Prostate gland (tissue), 2 donors: ENCODE results near the gene FAAP20.

Source experiments
- POLR2AphosphoS5 ChIP-seq: sonication (generic); formaldehyde crosslinking; IDR thresholded peaks from one replicate; pipeline ENCODE4 v1.6.1; 2017; ENCODE audit warnings: antibody characterized with exemption
- TF ChIP-seq, protein P1 (sequence below), 4 experiments: fragments of 200-600 bp in 2 of 4; fragments of 450-650 bp in 2 of 4; sonication (generic) in 2 of 4; IDR thresholded peaks; 1 replicate in 3 of 4; 2 replicates in 1 of 4; pipeline ENCODE4 v1.5.1; 2016 to 2019; ENCODE audit warnings: antibody characterized with exemption in 4 of 4, mild to moderate bottlenecking in 2 of 4, moderate library complexity in 2 of 4

DNA sequence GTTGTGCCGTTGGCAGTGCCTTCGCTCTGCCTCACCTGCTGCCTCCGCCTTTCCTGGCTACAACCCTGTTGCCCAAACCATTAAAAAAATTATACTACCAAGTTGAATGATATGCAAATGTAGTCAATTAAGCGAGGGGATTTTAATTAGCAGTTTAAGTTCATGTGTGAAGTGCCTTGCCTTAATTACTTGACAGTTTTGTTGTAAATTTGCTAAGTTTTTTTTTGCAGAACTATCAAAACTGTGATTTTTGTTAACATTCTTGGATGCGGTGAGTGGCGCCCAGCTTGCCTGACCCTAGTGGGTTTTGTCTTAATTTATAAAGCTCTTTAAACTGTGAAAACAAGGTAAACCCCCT lies 44.4 kb upstream of the FAAP20 start:
- TF ChIP-seq, protein P1, sequence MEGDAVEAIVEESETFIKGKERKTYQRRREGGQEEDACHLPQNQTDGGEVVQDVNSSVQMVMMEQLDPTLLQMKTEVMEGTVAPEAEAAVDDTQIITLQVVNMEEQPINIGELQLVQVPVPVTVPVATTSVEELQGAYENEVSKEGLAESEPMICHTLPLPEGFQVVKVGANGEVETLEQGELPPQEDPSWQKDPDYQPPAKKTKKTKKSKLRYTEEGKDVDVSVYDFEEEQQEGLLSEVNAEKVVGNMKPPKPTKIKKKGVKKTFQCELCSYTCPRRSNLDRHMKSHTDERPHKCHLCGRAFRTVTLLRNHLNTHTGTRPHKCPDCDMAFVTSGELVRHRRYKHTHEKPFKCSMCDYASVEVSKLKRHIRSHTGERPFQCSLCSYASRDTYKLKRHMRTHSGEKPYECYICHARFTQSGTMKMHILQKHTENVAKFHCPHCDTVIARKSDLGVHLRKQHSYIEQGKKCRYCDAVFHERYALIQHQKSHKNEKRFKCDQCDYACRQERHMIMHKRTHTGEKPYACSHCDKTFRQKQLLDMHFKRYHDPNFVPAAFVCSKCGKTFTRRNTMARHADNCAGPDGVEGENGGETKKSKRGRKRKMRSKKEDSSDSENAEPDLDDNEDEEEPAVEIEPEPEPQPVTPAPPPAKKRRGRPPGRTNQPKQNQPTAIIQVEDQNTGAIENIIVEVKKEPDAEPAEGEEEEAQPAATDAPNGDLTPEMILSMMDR (IDR thresholded peaks at IDR 0.05), result no peak
- TF ChIP-seq POLR2AphosphoS5, result no peak
